ENCODE results near the gene CEP112.
"Not testable (repeated sequence)": the region's sequence is repeated elsewhere in the genome, so short reads cannot be mapped to it uniquely, and the experiment has no call there.

The CEP112 gene

DNA sequence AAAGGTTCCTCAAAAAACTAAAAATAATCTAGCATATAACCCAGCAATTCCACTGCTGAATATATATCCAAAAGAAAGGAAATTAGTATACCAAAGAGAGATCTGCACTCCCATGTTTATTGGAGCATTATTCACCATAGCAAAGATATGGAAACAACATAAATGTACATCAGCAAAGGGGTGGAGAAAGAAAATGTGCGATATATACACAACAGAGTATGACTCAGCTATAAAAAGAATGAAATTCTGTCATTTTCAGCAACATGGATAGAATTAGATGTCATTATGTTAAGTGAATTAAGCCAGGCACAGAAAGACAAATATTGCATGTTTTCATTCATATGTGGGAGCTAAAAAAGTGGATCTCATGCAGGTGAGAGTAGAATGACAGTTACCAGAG, 350.8 kb downstream of the CEP112 start:
- H3K4me3 ChIP-seq (ENCODE audit: low read length): no peak overlapping the region
- no peak overlapping the region for H3K9ac ChIP-seq (ENCODE audit: low read length)
- peaks cover 11% of the 10 kb centered on the region; the same call in 1 of the 2 replicates for H3K4me1 ChIP-seq (ENCODE audit: low read length)
- H3K9me3 ChIP-seq (replicated peaks; ENCODE audit: insufficient read depth, low read length): no peaks in the 10 kb centered on the region
- H3K4me2 ChIP-seq (ENCODE audit: low read depth, low read length): no peak overlapping the region
- no peak overlapping the region for H2AFZ ChIP-seq (ENCODE audit: low read length)
- no peaks in the 10 kb centered on the region for H3K27me3 ChIP-seq (replicated peaks; ENCODE audit: insufficient read depth, low read length)
- TF ChIP-seq EZH2 (optimal IDR thresholded peaks at IDR 0.05; ENCODE audit: low read depth, low read length) (no peak), EZH2phosphoT487 (IDR thresholded peaks at IDR 0.05; ENCODE audit: low read length) (no peak)
- TF ChIP-seq, protein P1, sequence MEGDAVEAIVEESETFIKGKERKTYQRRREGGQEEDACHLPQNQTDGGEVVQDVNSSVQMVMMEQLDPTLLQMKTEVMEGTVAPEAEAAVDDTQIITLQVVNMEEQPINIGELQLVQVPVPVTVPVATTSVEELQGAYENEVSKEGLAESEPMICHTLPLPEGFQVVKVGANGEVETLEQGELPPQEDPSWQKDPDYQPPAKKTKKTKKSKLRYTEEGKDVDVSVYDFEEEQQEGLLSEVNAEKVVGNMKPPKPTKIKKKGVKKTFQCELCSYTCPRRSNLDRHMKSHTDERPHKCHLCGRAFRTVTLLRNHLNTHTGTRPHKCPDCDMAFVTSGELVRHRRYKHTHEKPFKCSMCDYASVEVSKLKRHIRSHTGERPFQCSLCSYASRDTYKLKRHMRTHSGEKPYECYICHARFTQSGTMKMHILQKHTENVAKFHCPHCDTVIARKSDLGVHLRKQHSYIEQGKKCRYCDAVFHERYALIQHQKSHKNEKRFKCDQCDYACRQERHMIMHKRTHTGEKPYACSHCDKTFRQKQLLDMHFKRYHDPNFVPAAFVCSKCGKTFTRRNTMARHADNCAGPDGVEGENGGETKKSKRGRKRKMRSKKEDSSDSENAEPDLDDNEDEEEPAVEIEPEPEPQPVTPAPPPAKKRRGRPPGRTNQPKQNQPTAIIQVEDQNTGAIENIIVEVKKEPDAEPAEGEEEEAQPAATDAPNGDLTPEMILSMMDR (IDR thresholded peaks at IDR 0.05; ENCODE audit: low read length): no peak
- H3K36me3 ChIP-seq (replicated peaks; ENCODE audit: insufficient read depth, low read length): no peaks in the 10 kb centered on the region
- no peaks in the 10 kb centered on the region for H3K9me2 ChIP-seq (replicated peaks; ENCODE audit: insufficient read depth, low read length)
- 0 out of 2 replicates have a peak, but pooled peaks cover 4% of the 10 kb centered on the region for H3F3A ChIP-seq (ENCODE audit: insufficient read depth, low read length)
- H3K27ac ChIP-seq (ENCODE audit: low read length): no peak overlapping the region
- DNase-seq: no peak
- H3K79me2 ChIP-seq (ENCODE audit: low read length): no peaks in the 10 kb centered on the region
- no peaks in the 10 kb centered on the region for H4K20me1 ChIP-seq (ENCODE audit: insufficient read depth, low read length)

DNA sequence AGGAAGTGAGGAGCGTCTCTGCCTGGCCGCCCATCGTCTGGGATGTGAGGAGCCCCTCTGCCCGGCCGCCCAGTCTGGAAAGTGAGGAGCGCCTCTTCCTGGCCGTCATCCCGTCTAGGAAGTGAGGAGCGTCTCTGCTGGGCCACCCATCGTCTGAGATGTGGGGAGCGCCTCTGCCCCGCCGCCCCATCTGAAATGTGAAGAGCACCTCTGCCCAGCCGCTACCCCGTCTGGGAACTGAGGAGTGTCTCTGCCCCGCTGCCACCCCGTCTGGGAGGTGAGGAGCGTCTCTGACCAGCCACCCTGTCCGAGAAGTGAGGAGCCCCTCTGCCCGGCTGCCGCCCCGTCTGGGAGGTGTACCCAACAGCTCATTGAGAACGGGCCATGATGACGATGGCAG, 354.7 kb downstream of the CEP112 start:
- not testable (repeated sequence) for H3K9me3 ChIP-seq (replicated peaks; ENCODE audit: insufficient read depth, low read length); H3K4me3 ChIP-seq (ENCODE audit: low read length)
- H3K4me1 ChIP-seq (ENCODE audit: low read length): peaks cover 21% of the 10 kb centered on the region

DNA sequence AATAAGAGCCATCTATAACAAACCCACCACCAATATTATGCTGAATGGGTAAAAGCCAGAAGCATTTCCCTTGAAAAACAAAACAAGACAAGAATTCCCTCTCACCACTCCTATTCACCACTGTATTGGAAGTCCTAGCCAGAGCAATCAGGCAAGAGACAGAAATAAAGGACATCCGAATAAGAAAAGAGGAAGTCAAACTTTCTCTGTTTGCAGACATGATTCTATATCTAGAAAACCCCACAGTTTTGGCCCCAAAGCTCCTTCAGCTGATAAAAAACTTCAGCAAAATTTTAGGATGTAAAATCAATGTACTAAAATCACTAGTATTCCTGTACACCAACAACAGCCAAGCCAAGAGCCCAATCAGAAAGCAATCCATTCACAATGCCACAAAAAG, 358.7 kb downstream of the CEP112 start:
- no peaks in the 10 kb centered on the region for H3K27me3 ChIP-seq (replicated peaks; ENCODE audit: insufficient read depth, low read length)
- TF ChIP-seq EZH2 (optimal IDR thresholded peaks at IDR 0.05; ENCODE audit: low read depth, low read length) (no peak), EZH2phosphoT487 (IDR thresholded peaks at IDR 0.05; ENCODE audit: low read length) (no peak)
- TF ChIP-seq, protein P1 (IDR thresholded peaks at IDR 0.05; ENCODE audit: low read length): no peak
- H3K9me3 ChIP-seq (replicated peaks; ENCODE audit: insufficient read depth, low read length): no peaks in the 10 kb centered on the region
- no peaks in the 10 kb centered on the region for H3K9me2 ChIP-seq (replicated peaks; ENCODE audit: insufficient read depth, low read length)
- no peak overlapping the region for H3K9ac ChIP-seq (ENCODE audit: low read length)
- H3K4me2 ChIP-seq (ENCODE audit: low read depth, low read length): no peak overlapping the region
- peaks cover 14% of the 10 kb centered on the region for H3F3A ChIP-seq (ENCODE audit: insufficient read depth, low read length)
- H3K27ac ChIP-seq (ENCODE audit: low read length): no peak overlapping the region
- H3K4me3 ChIP-seq (ENCODE audit: low read length): no peak overlapping the region
- H3K36me3 ChIP-seq (replicated peaks; ENCODE audit: insufficient read depth, low read length): no peaks in the 10 kb centered on the region
- H4K20me1 ChIP-seq (ENCODE audit: insufficient read depth, low read length): no peaks in the 10 kb centered on the region
- no peak for DNase-seq
- no peaks in the 10 kb centered on the region for H3K79me2 ChIP-seq (ENCODE audit: low read length)
- H2AFZ ChIP-seq (ENCODE audit: low read length): no peak overlapping the region
- peaks cover 17% of the 10 kb centered on the region for H3K4me1 ChIP-seq (ENCODE audit: low read length)

More for the DNA sequence above, 354.7 kb downstream of the CEP112 start:
- not testable (repeated sequence) for H3K9ac ChIP-seq (ENCODE audit: low read length); H3K4me2 ChIP-seq (ENCODE audit: low read depth, low read length); H4K20me1 ChIP-seq (ENCODE audit: insufficient read depth, low read length); H2AFZ ChIP-seq (ENCODE audit: low read length); H3K9me2 ChIP-seq (replicated peaks; ENCODE audit: insufficient read depth, low read length); H3K27ac ChIP-seq (ENCODE audit: low read length); DNase-seq; H3K36me3 ChIP-seq (replicated peaks; ENCODE audit: insufficient read depth, low read length); H3K79me2 ChIP-seq (ENCODE audit: low read length); H3K27me3 ChIP-seq (replicated peaks; ENCODE audit: insufficient read depth, low read length)
- peaks cover 14% of the 10 kb centered on the region for H3F3A ChIP-seq (ENCODE audit: insufficient read depth, low read length)

DNA sequence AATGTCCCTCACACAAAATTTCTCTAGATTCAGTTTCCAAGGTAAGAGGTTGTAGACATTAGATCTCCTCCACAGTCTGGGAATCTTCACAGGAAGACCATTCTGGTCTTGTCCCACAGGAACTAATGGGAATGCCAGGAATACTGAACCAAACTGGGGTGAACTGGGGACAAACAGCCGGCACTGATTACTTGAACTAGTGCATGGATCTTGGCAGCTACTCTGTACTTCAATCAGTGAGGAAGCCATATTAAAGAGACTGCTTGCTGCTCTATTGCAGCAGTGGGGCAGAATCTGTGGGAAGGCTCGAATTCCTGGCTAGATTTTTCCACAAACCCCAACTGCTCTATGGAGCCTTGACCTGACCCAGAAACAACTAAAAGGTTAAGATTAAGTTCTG, 361.6 kb downstream of the CEP112 start:
- H3K9ac ChIP-seq (ENCODE audit: low read length): no peak overlapping the region
- no peak for DNase-seq
- no peaks in the 10 kb centered on the region for H4K20me1 ChIP-seq (ENCODE audit: insufficient read depth, low read length)
- H3K36me3 ChIP-seq (replicated peaks; ENCODE audit: insufficient read depth, low read length): no peaks in the 10 kb centered on the region
- H3K27ac ChIP-seq (ENCODE audit: low read length): no peak overlapping the region
- peaks cover 3% of the 10 kb centered on the region; the same call in 1 of the 2 replicates for H3F3A ChIP-seq (ENCODE audit: insufficient read depth, low read length)
- no peaks in the 10 kb centered on the region for H3K79me2 ChIP-seq (ENCODE audit: low read length)
- no peaks in the 10 kb centered on the region for H3K27me3 ChIP-seq (replicated peaks; ENCODE audit: insufficient read depth, low read length)
- TF ChIP-seq EZH2 (optimal IDR thresholded peaks at IDR 0.05; ENCODE audit: low read depth, low read length): no peak
- TF ChIP-seq, protein P1 (IDR thresholded peaks at IDR 0.05; ENCODE audit: low read length): no peak
- no peak for TF ChIP-seq EZH2phosphoT487 (IDR thresholded peaks at IDR 0.05; ENCODE audit: low read length)
- peaks cover 4% of the 10 kb centered on the region for H3K4me1 ChIP-seq (ENCODE audit: low read length)
- H2AFZ ChIP-seq (ENCODE audit: low read length): no peak overlapping the region
- H3K4me2 ChIP-seq (ENCODE audit: low read depth, low read length): no peak overlapping the region
- no peak overlapping the region for H3K4me3 ChIP-seq (ENCODE audit: low read length)
- no peaks in the 10 kb centered on the region for H3K9me3 ChIP-seq (replicated peaks; ENCODE audit: insufficient read depth, low read length)
- no peaks in the 10 kb centered on the region for H3K9me2 ChIP-seq (replicated peaks; ENCODE audit: insufficient read depth, low read length)

DNA sequence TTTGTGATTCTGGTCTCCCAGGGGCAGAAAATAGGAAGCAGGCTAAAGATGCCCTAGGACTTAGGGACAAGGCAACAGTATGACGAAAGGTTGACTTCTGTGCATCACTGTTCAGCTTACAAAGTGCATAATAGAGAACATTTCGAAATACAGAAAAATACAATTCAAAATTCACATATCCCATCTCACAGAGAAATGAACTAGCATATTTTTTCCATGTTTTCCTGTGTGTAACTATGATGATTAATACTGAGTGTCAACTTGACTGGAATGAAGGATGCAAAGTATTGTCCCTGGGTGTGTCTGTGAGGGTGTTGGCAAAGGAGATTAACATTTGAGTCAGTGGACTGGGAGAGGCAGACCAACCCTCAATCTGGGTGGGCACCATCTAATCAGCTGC, 365.4 kb downstream of the CEP112 start:
- H3K79me2 ChIP-seq (ENCODE audit: low read length); H3K27me3 ChIP-seq (replicated peaks; ENCODE audit: insufficient read depth, low read length); H3K36me3 ChIP-seq (replicated peaks; ENCODE audit: insufficient read depth, low read length); H4K20me1 ChIP-seq (ENCODE audit: insufficient read depth, low read length); H3K4me1 ChIP-seq (ENCODE audit: low read length); H2AFZ ChIP-seq (ENCODE audit: low read length); H3K4me3 ChIP-seq (ENCODE audit: low read length); H3F3A ChIP-seq (ENCODE audit: insufficient read depth, low read length); H3K27ac ChIP-seq (ENCODE audit: low read length); H3K4me2 ChIP-seq (ENCODE audit: low read depth, low read length); H3K9me2 ChIP-seq (replicated peaks; ENCODE audit: insufficient read depth, low read length); DNase-seq; H3K9ac ChIP-seq (ENCODE audit: low read length); H3K9me3 ChIP-seq (replicated peaks; ENCODE audit: insufficient read depth, low read length): not testable (repeated sequence)

Data from MM.1S (cell line).